ENCODE results near the gene SKI.

Gene SKI

GRCh38 chr1:2216767-2217058, 11.4 kb upstream of the SKI start:
- DNase-seq, result no peak
- in situ Hi-C loops (cut with HindIII; ENCODE audit: low pct_ligation_motif_present, low pct_unique_long_range_greater_than_20kb, low sequenced_read_pairs), result loop anchor here (25.0 kb wide), 1 partner anchor 171 kb away; the partner anchor contains the start of genes MORN1 and RER1

- in situ Hi-C loops (cut with HindIII; ENCODE audit: low pct_ligation_motif_present, low pct_unique_long_range_greater_than_20kb, low sequenced_read_pairs), result loop anchor here (25.0 kb wide), 1 partner anchor 166 kb away; the partner anchor contains the start of genes MORN1 and RER1
- DNase-seq, result no peak
These were observed 6.8 kb upstream of the SKI start for GRCh38 chr1:2221271-2221670.

GRCh38 chr1:2224170-2224584, 3.9 kb upstream of the SKI start:
- in situ Hi-C loops (cut with HindIII; ENCODE audit: low pct_ligation_motif_present, low pct_unique_long_range_greater_than_20kb, low sequenced_read_pairs), result loop anchor here (25.0 kb wide), 1 partner anchor 163 kb away; the partner anchor contains the start of genes MORN1 and RER1
- no peak for DNase-seq

- no peak for DNase-seq
- in situ Hi-C loops (cut with HindIII; ENCODE audit: low pct_ligation_motif_present, low pct_unique_long_range_greater_than_20kb, low sequenced_read_pairs), result loop anchor here (25.0 kb wide), 1 partner anchor 162 kb away; the partner anchor contains the start of genes MORN1 and RER1
These were observed 3.3 kb upstream of the SKI start for GRCh38 chr1:2224631-2225428.

GRCh38 chr1:2226525-2227345, 1.4 kb upstream of the SKI start:
- in situ Hi-C loops (cut with HindIII; ENCODE audit: low pct_ligation_motif_present, low pct_unique_long_range_greater_than_20kb, low sequenced_read_pairs), result no loop called here
- DNase-seq, result no peak

GRCh38 chr1:2227346-2228156, 568 bp upstream of the SKI start:
- in situ Hi-C loops (cut with HindIII; ENCODE audit: low pct_ligation_motif_present, low pct_unique_long_range_greater_than_20kb, low sequenced_read_pairs), result no loop called here
- peak; percentile 91 for DNase-seq

GRCh38 chr1:2228694-2229036, 546 bp downstream of the SKI start:
- in situ Hi-C loops (cut with HindIII; ENCODE audit: low pct_ligation_motif_present, low pct_unique_long_range_greater_than_20kb, low sequenced_read_pairs), result no loop called here
- peak; percentile 23 for DNase-seq

GRCh38 chr1:2229037-2229864, 1.1 kb downstream of the SKI start:
- peak; percentile 57 for DNase-seq
- in situ Hi-C loops (cut with HindIII; ENCODE audit: low pct_ligation_motif_present, low pct_unique_long_range_greater_than_20kb, low sequenced_read_pairs), result no loop called here

GRCh38 chr1:2229911-2230731, 2.0 kb downstream of the SKI start:
- in situ Hi-C loops (cut with HindIII; ENCODE audit: low pct_ligation_motif_present, low pct_unique_long_range_greater_than_20kb, low sequenced_read_pairs), result no loop called here
- DNase-seq, result no peak

GRCh38 chr1:2230781-2231531, 2.8 kb downstream of the SKI start:
- in situ Hi-C loops (cut with HindIII; ENCODE audit: low pct_ligation_motif_present, low pct_unique_long_range_greater_than_20kb, low sequenced_read_pairs), result no loop called here
- DNase-seq, result no peak

- in situ Hi-C loops (cut with HindIII; ENCODE audit: low pct_ligation_motif_present, low pct_unique_long_range_greater_than_20kb, low sequenced_read_pairs), result no loop called here
- no peak for DNase-seq
These were observed 3.6 kb downstream of the SKI start for GRCh38 chr1:2231532-2232254.

- in situ Hi-C loops (cut with HindIII; ENCODE audit: low pct_ligation_motif_present, low pct_unique_long_range_greater_than_20kb, low sequenced_read_pairs), result no loop called here
These were observed 4.3 kb downstream of the SKI start for GRCh38 chr1:2232255-2232915.

GRCh38 chr1:2232916-2233438, 4.9 kb downstream of the SKI start:
- in situ Hi-C loops (cut with HindIII; ENCODE audit: low pct_ligation_motif_present, low pct_unique_long_range_greater_than_20kb, low sequenced_read_pairs), result no loop called here
- DNase-seq, result no peak

More at GRCh38 chr1:2232255-2232915, 4.3 kb downstream of the SKI start:
- no peak for DNase-seq

- in situ Hi-C loops (cut with HindIII; ENCODE audit: low pct_ligation_motif_present, low pct_unique_long_range_greater_than_20kb, low sequenced_read_pairs), result no loop called here
- no peak for DNase-seq
These were observed 5.3 kb downstream of the SKI start for GRCh38 chr1:2233468-2233867.

GRCh38 chr1:2233997-2234761, 6.1 kb downstream of the SKI start:
- in situ Hi-C loops (cut with HindIII; ENCODE audit: low pct_ligation_motif_present, low pct_unique_long_range_greater_than_20kb, low sequenced_read_pairs), result no loop called here
- DNase-seq, result no peak

Data from ACHN (cell line).